GM23338 (cell line): ENCODE data around the gene MPV17. TPM values are rescaled to one million over a fixed set of nuclear protein-coding genes. Genes with fewer than 3 reads are reported as not detected.

Source experiments
- ATAC-seq: fragments of 200-7000 bp; cut with Tn5 transposase; 3 replicates; pipeline ENCODE4 v1.9.1; 2020
- DNase-seq: peaks from one replicate; pipeline ENCODE4 v3.0.0-alpha.2; 2015; ENCODE audit warnings: low spot score
- H2AFZ ChIP-seq: fragments of 200-600 bp; sonication (generic); 2 replicates; pipeline ENCODE4 v1.8.0; 2016; ENCODE audit warnings: antibody characterized with exemption, mild to moderate bottlenecking, moderate library complexity
- H3F3A ChIP-seq: fragments of 200-600 bp; sonication (generic); replicated peaks from 2 replicates; pipeline ENCODE4 v1.8.0; 2017; ENCODE audit warnings: antibody characterized with exemption, mixed run types, low read depth
- H3K27ac ChIP-seq: fragments of 200-600 bp; sonication (generic); 2 replicates; pipeline ENCODE4 v1.6.1; 2016; ENCODE audit warnings: low read depth
- H3K27me3 ChIP-seq: fragments of 200-600 bp; sonication (generic); 2 replicates; pipeline ENCODE4 v1.8.0; 2016; ENCODE audit warnings: mild to moderate bottlenecking, mixed run types, moderate library complexity; ENCODE audit not compliant: insufficient read depth
- H3K36me3 ChIP-seq: fragments of 200-600 bp; sonication (generic); 2 replicates; pipeline ENCODE4 v1.8.0; 2016; ENCODE audit warnings: mild to moderate bottlenecking; ENCODE audit not compliant: insufficient read depth
- H3K4me1 ChIP-seq: fragments of 200-600 bp; sonication (generic); 2 replicates; pipeline ENCODE4 v1.8.0; 2016; ENCODE audit warnings: mild to moderate bottlenecking, moderate library complexity; ENCODE audit not compliant: insufficient read depth
- H3K4me2 ChIP-seq: fragments of 200-600 bp; sonication (generic); 2 replicates; pipeline ENCODE4 v1.7.1; 2017; ENCODE audit warnings: mixed run types
- H3K4me3 ChIP-seq: fragments of 200-600 bp; sonication (generic); 2 replicates; pipeline ENCODE4 v1.6.1; 2016; ENCODE audit warnings: mixed run types
- H3K79me2 ChIP-seq: fragments of 200-600 bp; sonication (generic); replicated peaks from 2 replicates; pipeline ENCODE4 v1.8.0; 2017; ENCODE audit warnings: mild to moderate bottlenecking; ENCODE audit not compliant: insufficient read depth
- H3K9me2 ChIP-seq: fragments of 200-600 bp; sonication (generic); 2 replicates; pipeline ENCODE4 v1.8.0; 2017; ENCODE audit not compliant: insufficient read depth
- H4K20me1 ChIP-seq: fragments of 200-600 bp; sonication (generic); replicated peaks from 2 replicates; pipeline ENCODE4 v1.8.0; 2017; ENCODE audit warnings: mild to moderate bottlenecking; ENCODE audit not compliant: insufficient read depth
- H3K27ac Mint-ChIP-seq: 2 replicates; pipeline ENCODE4 v1.8.0; 2020; ENCODE audit warnings: inconsistent platforms, mild to moderate bottlenecking, moderate library complexity, mixed read lengths
- H3K27me3 Mint-ChIP-seq: 3 replicates; pipeline ENCODE4 v1.8.0; 2022; ENCODE audit warnings: low read depth, mild to moderate bottlenecking, moderate library complexity, mixed read lengths, inconsistent platforms; ENCODE audit not compliant: insufficient read depth, poor library complexity
- H3K36me3 Mint-ChIP-seq: 3 replicates; pipeline ENCODE4 v1.8.0; 2021; ENCODE audit warnings: low read depth, mild to moderate bottlenecking, inconsistent platforms, moderate library complexity, mixed read lengths
- H3K4me1 Mint-ChIP-seq: 3 replicates; pipeline ENCODE4 v1.8.0; 2020; ENCODE audit warnings: mild to moderate bottlenecking, inconsistent platforms, mixed read lengths
- H3K4me3 Mint-ChIP-seq: 3 replicates; pipeline ENCODE4 v1.8.0; 2021; ENCODE audit warnings: moderate library complexity, mild to moderate bottlenecking, inconsistent platforms, mixed read lengths
- H3K9me3 Mint-ChIP-seq: 3 replicates; pipeline ENCODE4 v1.8.0; 2020; ENCODE audit warnings: moderate library complexity, mild to moderate bottlenecking, inconsistent platforms, mixed read lengths
- CREB1 ChIP-seq: fragments of 250-450 bp; sonication (Bioruptor Pico); IDR thresholded peaks from 2 replicates; pipeline ENCODE4 v1.5.0; 2020; ENCODE audit warnings: low read depth, mild to moderate bottlenecking, moderate library complexity
- EZH2 ChIP-seq: fragments of 200-600 bp; sonication (generic); IDR thresholded peaks from one replicate; pipeline ENCODE4 v1.8.0; 2017; ENCODE audit warnings: antibody characterized with exemption, mild to moderate bottlenecking, low read depth; ENCODE audit not compliant: unreplicated experiment
- EZH2phosphoT487 ChIP-seq: fragments of 200-600 bp; sonication (generic); IDR thresholded peaks from one replicate; pipeline ENCODE4 v1.8.1; 2018; ENCODE audit warnings: antibody characterized with exemption; ENCODE audit not compliant: unreplicated experiment
- JUNB ChIP-seq: IDR thresholded peaks from one replicate; pipeline ENCODE4 v1.6.1; 2016; ENCODE audit warnings: antibody characterized with exemption; ENCODE audit not compliant: unreplicated experiment
- NANOG ChIP-seq: IDR thresholded peaks from 2 replicates; pipeline ENCODE4 v1.6.1; 2016; ENCODE audit warnings: antibody characterized with exemption, borderline replicate concordance
- POLR2AphosphoS5 ChIP-seq: IDR thresholded peaks from 2 replicates; pipeline ENCODE4 v1.6.1; 2016; ENCODE audit warnings: antibody characterized with exemption, low read depth
- REST ChIP-seq: IDR thresholded peaks from one replicate; pipeline ENCODE4 v1.6.1; 2018; ENCODE audit warnings: antibody characterized with exemption; ENCODE audit not compliant: unreplicated experiment
- STAT1 ChIP-seq: IDR thresholded peaks from one replicate; pipeline ENCODE4 v1.6.1; 2016; ENCODE audit warnings: antibody characterized with exemption; ENCODE audit not compliant: unreplicated experiment
- ZNF114 ChIP-seq: fragments of 250-450 bp; sonication (Bioruptor Pico); IDR thresholded peaks from 2 replicates; pipeline ENCODE4 v1.5.0; 2020; ENCODE audit warnings: mild to moderate bottlenecking, moderate library complexity
- ZNF331 ChIP-seq: fragments of 250-450 bp; sonication (Bioruptor Pico); IDR thresholded peaks from 2 replicates; pipeline ENCODE4 v1.5.0; 2020; ENCODE audit warnings: low read depth, mild to moderate bottlenecking, moderate library complexity
- polyA plus RNA-seq: library from polyadenylated mRNA; unstranded; fragments of >200 nt; fragmentation: Nextera tagmentation; extraction: Ambion mirVana; gene quantifications from 2 replicates; pipeline ENCODE4 v1.2.1, GENCODE V29; 2016
- total RNA-seq: library from RNA; depleted of rRNA; stranded (reverse); fragments of >200 nt; shearing (Covaris generic); gene quantifications from 2 replicates; pipeline ENCODE4 v1.2.3, GENCODE V29; 2014
- TF ChIP-seq, protein P1 (sequence below): fragments of 250-450 bp; sonication (Bioruptor Pico); IDR thresholded peaks from 2 replicates; pipeline ENCODE4 v1.5.0; 2020; ENCODE audit warnings: mild to moderate bottlenecking, moderate library complexity

Gene MPV17
- total and polyA plus RNA-seq, 2 experiments from 2014 or later = 52.5 to 94.2 TPM

DNA sequence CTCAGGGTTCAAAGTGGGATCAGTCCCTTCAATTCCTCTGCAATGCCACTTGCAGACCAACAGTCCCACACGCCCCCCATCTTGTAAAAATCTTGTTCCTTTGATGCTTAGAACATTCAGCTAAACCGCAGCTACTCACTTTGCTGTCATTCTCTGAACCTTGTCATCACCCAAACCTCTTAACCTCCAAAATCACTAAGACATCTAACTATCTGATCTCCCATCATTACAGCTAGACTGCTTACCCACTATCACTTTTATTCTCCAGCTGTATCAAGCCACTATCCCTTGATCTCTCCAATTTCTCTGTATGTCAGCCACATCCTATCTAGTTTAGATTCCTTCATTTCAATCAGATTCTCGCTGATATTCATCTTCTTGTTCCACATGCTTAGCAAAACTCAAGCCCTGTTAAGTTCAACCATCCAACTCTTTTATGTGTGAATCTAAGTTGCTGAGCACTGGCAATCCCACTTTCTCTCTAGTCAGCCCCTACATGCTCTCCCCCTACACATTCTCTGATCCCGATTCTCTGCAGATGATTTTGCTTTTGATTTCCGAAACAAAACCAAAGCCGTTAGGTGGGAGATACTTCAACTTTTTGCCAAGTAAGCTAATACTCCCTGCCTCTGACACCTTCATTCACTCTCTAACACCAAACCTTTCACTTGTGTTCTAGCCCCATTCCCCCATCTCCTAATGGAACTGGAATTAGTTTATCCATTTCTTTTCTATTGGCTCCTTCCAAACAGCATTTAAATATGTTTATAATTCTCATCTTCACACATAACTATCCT lies 29.1 kb upstream of the MPV17 start:
- no peak overlapping the region for H2AFZ ChIP-seq
- H3K4me1 Mint-ChIP-seq = peaks cover 29% of the 10 kb centered on the region
- H3K27ac ChIP-seq = peak overlapping the region; percentile 85
- no peak overlapping the region for H3K4me2 ChIP-seq
- no peak overlapping the region for H3K27ac Mint-ChIP-seq
- peaks cover 22% of the 10 kb centered on the region for H3K36me3 Mint-ChIP-seq
- H4K20me1 ChIP-seq = peaks cover 32% of the 10 kb centered on the region
- TF ChIP-seq NANOG = no peak
- no peak for TF ChIP-seq JUNB
- no peak for TF ChIP-seq EZH2
- TF ChIP-seq ZNF114 = no peak
- TF ChIP-seq, protein P1, sequence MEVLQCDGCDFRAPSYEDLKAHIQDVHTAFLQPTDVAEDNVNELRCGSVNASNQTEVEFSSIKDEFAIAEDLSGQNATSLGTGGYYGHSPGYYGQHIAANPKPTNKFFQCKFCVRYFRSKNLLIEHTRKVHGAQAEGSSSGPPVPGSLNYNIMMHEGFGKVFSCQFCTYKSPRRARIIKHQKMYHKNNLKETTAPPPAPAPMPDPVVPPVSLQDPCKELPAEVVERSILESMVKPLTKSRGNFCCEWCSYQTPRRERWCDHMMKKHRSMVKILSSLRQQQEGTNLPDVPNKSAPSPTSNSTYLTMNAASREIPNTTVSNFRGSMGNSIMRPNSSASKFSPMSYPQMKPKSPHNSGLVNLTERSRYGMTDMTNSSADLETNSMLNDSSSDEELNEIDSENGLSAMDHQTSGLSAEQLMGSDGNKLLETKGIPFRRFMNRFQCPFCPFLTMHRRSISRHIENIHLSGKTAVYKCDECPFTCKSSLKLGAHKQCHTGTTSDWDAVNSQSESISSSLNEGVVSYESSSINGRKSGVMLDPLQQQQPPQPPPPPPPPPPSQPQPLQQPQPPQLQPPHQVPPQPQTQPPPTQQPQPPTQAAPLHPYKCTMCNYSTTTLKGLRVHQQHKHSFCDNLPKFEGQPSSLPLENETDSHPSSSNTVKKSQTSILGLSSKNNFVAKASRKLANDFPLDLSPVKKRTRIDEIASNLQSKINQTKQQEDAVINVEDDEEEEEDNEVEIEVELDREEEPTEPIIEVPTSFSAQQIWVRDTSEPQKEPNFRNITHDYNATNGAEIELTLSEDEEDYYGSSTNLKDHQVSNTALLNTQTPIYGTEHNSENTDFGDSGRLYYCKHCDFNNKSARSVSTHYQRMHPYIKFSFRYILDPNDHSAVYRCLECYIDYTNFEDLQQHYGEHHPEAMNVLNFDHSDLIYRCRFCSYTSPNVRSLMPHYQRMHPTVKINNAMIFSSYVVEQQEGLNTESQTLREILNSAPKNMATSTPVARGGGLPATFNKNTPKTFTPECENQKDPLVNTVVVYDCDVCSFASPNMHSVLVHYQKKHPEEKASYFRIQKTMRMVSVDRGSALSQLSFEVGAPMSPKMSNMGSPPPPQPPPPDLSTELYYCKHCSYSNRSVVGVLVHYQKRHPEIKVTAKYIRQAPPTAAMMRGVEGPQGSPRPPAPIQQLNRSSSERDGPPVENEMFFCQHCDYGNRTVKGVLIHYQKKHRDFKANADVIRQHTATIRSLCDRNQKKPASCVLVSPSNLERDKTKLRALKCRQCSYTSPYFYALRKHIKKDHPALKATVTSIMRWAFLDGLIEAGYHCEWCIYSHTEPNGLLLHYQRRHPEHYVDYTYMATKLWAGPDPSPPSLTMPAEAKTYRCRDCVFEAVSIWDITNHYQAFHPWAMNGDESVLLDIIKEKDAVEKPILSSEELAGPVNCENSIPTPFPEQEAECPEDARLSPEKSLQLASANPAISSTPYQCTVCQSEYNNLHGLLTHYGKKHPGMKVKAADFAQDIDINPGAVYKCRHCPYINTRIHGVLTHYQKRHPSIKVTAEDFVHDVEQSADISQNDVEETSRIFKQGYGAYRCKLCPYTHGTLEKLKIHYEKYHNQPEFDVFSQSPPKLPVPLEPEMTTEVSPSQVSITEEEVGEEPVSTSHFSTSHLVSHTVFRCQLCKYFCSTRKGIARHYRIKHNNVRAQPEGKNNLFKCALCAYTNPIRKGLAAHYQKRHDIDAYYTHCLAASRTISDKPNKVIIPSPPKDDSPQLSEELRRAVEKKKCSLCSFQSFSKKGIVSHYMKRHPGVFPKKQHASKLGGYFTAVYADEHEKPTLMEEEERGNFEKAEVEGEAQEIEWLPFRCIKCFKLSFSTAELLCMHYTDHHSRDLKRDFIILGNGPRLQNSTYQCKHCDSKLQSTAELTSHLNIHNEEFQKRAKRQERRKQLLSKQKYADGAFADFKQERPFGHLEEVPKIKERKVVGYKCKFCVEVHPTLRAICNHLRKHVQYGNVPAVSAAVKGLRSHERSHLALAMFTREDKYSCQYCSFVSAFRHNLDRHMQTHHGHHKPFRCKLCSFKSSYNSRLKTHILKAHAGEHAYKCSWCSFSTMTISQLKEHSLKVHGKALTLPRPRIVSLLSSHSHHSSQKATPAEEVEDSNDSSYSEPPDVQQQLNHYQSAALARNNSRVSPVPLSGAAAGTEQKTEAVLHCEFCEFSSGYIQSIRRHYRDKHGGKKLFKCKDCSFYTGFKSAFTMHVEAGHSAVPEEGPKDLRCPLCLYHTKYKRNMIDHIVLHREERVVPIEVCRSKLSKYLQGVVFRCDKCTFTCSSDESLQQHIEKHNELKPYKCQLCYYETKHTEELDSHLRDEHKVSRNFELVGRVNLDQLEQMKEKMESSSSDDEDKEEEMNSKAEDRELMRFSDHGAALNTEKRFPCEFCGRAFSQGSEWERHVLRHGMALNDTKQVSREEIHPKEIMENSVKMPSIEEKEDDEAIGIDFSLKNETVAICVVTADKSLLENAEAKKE = no peak
- no peak for TF ChIP-seq REST
- no peak for TF ChIP-seq STAT1
- TF ChIP-seq CREB1 (CRISPR knock-in tag) = no peak
- no peak for TF ChIP-seq EZH2phosphoT487
- TF ChIP-seq POLR2AphosphoS5 = no peak
- no peak for TF ChIP-seq ZNF331 (CRISPR knock-in tag)
- no peak overlapping the region for H3K4me3 ChIP-seq
- ATAC-seq (no peak), DNase-seq (no peak)
- H3K4me1 ChIP-seq = peaks cover 41% of the 10 kb centered on the region
- peaks cover 91% of the 10 kb centered on the region for H3K79me2 ChIP-seq
- no peaks in the 10 kb centered on the region for H3K27me3 ChIP-seq
- peaks cover 7% of the 10 kb centered on the region; the same call in 1 of the 2 replicates for H3K36me3 ChIP-seq
- peaks cover 9% of the 10 kb centered on the region for H3K27me3 Mint-ChIP-seq
- H3K9me3 Mint-ChIP-seq = peaks cover under 1% of the 10 kb centered on the region; the same call in 2 of the 3 replicates
- peaks cover 4% of the 10 kb centered on the region for H3F3A ChIP-seq
- no peak overlapping the region for H3K4me3 Mint-ChIP-seq
- H3K9me2 ChIP-seq = no peaks in the 10 kb centered on the region
